ENCODE data around the gene GLB1L. TPM values are rescaled to one million over a fixed set of nuclear protein-coding genes. Genes with fewer than 3 reads are reported as not detected.

GLB1L gene
- total RNA-seq, 2 donors from 2014 or later: 4.2 to 4.5 TPM

GRCh38 chr2:219198974-219199373, 46.3 kb downstream of the GLB1L start:
- intact Hi-C loops (cut with DNase I, micrococcal nuclease): no loop called here
- no peak for DNase-seq
- no peak for ATAC-seq

- ATAC-seq (no peak), DNase-seq (no peak)
- intact Hi-C loops (cut with DNase I, micrococcal nuclease): no loop called here
Measured at GRCh38 chr2:219197388-219197787, 47.9 kb downstream of the GLB1L start.

- ATAC-seq: no peak
- intact Hi-C loops (cut with DNase I, micrococcal nuclease): no loop called here
- no peak for DNase-seq
Measured at GRCh38 chr2:219186754-219187456, 58.3 kb downstream of the GLB1L start.

Small RNAs within 50 kb of the gene (microRNA-seq; reads per million reads assigned to microRNA genes)
- gene MIR153-1: 0 reads per million in 2 donors

Other genes with a start within 250 kb of the GLB1L start
- gene CFAP65, start 203.9 kb downstream of the GLB1L start, total RNA-seq: under 1 TPM; 0.39 to 0.76 TPM
- gene IHH, start 184.5 kb downstream of the GLB1L start, total RNA-seq: 10 to 100 TPM; 72.7 to 85.5 TPM
- gene NHEJ1, start 84.6 kb downstream of the GLB1L start, total RNA-seq: 10 to 100 TPM; 45.4 to 56.1 TPM
- gene SLC23A3, start 75.4 kb downstream of the GLB1L start, total RNA-seq: 1 to 10 TPM; 5.1 to 6.1 TPM
- gene CNPPD1, start 68.5 kb downstream of the GLB1L start, total RNA-seq: 100 to 1,000 TPM; 119 TPM
- 100 to 1,000 TPM; 122 to 138 TPM for gene RETREG2, start 67.2 kb downstream of the GLB1L start, total RNA-seq
- 10 to 100 TPM; 78.0 to 89.9 TPM for gene ZFAND2B, start 38.7 kb downstream of the GLB1L start, total RNA-seq
- gene ABCB6, start 26.5 kb downstream of the GLB1L start, total RNA-seq: 10 to 100 TPM in 1 of 2 donors, 1 to 10 TPM in 1; 6.8 to 11.4 TPM
- 10 to 100 TPM; 60.2 to 66.0 TPM for gene ATG9A, start 15.8 kb downstream of the GLB1L start, total RNA-seq
- 10 to 100 TPM; 33.8 to 40.9 TPM for gene ANKZF1, start 15.6 kb downstream of the GLB1L start, total RNA-seq
- gene STK16, start within 50 bp of the GLB1L start, total RNA-seq: 10 to 100 TPM; 41.9 to 42.5 TPM
- gene TUBA4B, start 7.8 kb upstream of the GLB1L start, total RNA-seq: not detected
- 10 to 100 TPM; 60.2 to 83.1 TPM for gene TUBA4A, start 8.5 kb upstream of the GLB1L start, total RNA-seq
- gene DNAJB2, start 33.9 kb upstream of the GLB1L start, total RNA-seq: 10 to 100 TPM; 64.2 to 67.6 TPM
- 1 to 10 TPM; 1.9 to 2.3 TPM for gene PTPRN, start 64.0 kb upstream of the GLB1L start, total RNA-seq
- gene RESP18, start 87.3 kb upstream of the GLB1L start, total RNA-seq: not detected
- gene DNPEP, start 142.5 kb upstream of the GLB1L start, total RNA-seq: 100 to 1,000 TPM in 1 of 2 donors, 10 to 100 TPM in 1; 94.2 to 130 TPM
- gene DES, start 172.9 kb upstream of the GLB1L start, total RNA-seq: 100 to 1,000 TPM in 1 of 2 donors, 10 to 100 TPM in 1; 18.5 to 706 TPM
- gene SPEG, start 189.4 kb upstream of the GLB1L start, total RNA-seq: 10 to 100 TPM in 1 of 2 donors, 1 to 10 TPM in 1; 2.9 to 29.4 TPM

Data from left colon (tissue), 2 donors.